GM21529 (cell line): ENCODE measurements around the gene SNRNP40.
"Not testable (repeated sequence)": the region's sequence is repeated elsewhere in the genome, so short reads cannot be mapped to it uniquely, and the experiment has no call there.

Source experiments
- ATAC-seq: cut with Tn5 transposase; IDR thresholded peaks from one replicate; pipeline ENCODE4 v1.9.1; 2021; ENCODE audit not compliant: unreplicated experiment

SNRNP40 gene

GRCh38 chr1:31287791-31288190 is 8.8 kb downstream of the SNRNP40 start:
- ATAC-seq = not testable (repeated sequence)

GRCh38 chr1:31282426-31282825 is 14.2 kb downstream of the SNRNP40 start:
- ATAC-seq = not testable (repeated sequence)

- no peak for ATAC-seq
Observed at GRCh38 chr1:31273619-31274018, 23.0 kb downstream of the SNRNP40 start.

- ATAC-seq = no peak
Observed at GRCh38 chr1:31272369-31272768, 24.2 kb downstream of the SNRNP40 start.

- ATAC-seq = no peak
Observed at GRCh38 chr1:31266547-31266946, 30.0 kb downstream of the SNRNP40 start.

GRCh38 chr1:31264790-31265386 is 31.7 kb downstream of the SNRNP40 start:
- ATAC-seq = no peak

- ATAC-seq = no peak
Observed at GRCh38 chr1:31263408-31263807, 33.2 kb downstream of the SNRNP40 start.

- ATAC-seq = not testable (repeated sequence)
Observed at GRCh38 chr1:31262393-31262792, 34.2 kb downstream of the SNRNP40 start.

- ATAC-seq = no peak
Observed at GRCh38 chr1:31261916-31262315, 34.7 kb downstream of the SNRNP40 start.

- ATAC-seq = no peak
Observed at GRCh38 chr1:31259746-31260145, 36.8 kb downstream of the SNRNP40 start.

GRCh38 chr1:31258581-31258980 is 38.0 kb downstream of the SNRNP40 start:
- ATAC-seq = no peak

GRCh38 chr1:31257213-31257612 is 39.4 kb downstream of the SNRNP40 start:
- ATAC-seq = no peak

- no peak for ATAC-seq
Observed at GRCh38 chr1:31249854-31250253, 46.7 kb downstream of the SNRNP40 start.

GRCh38 chr1:31248276-31248675 is 48.3 kb downstream of the SNRNP40 start:
- no peak for ATAC-seq

- no peak for ATAC-seq
Observed at GRCh38 chr1:31244326-31244725, 52.3 kb downstream of the SNRNP40 start.

GRCh38 chr1:31243501-31244286 is 52.9 kb downstream of the SNRNP40 start:
- no peak for ATAC-seq

- no peak for ATAC-seq
Observed at GRCh38 chr1:31241321-31241720, 55.3 kb downstream of the SNRNP40 start.

- ATAC-seq = no peak
Observed at GRCh38 chr1:31239653-31240241, 56.8 kb downstream of the SNRNP40 start, which contains the start of gene NKAIN1. Gene NKAIN1 (minus strand): TSS chr1:31239887. CDS start chr1:31239547, 340 bp downstream.

GRCh38 chr1:31238986-31239613 is 57.5 kb downstream of the SNRNP40 start:
- ATAC-seq = no peak

GRCh38 chr1:31238612-31238985 is 58.0 kb downstream of the SNRNP40 start:
- no peak for ATAC-seq

- no peak for ATAC-seq
Observed at GRCh38 chr1:31234870-31235269, 61.7 kb downstream of the SNRNP40 start.
